ENCODE measurements around the gene GFPT1.

The GFPT1 gene

DNA sequence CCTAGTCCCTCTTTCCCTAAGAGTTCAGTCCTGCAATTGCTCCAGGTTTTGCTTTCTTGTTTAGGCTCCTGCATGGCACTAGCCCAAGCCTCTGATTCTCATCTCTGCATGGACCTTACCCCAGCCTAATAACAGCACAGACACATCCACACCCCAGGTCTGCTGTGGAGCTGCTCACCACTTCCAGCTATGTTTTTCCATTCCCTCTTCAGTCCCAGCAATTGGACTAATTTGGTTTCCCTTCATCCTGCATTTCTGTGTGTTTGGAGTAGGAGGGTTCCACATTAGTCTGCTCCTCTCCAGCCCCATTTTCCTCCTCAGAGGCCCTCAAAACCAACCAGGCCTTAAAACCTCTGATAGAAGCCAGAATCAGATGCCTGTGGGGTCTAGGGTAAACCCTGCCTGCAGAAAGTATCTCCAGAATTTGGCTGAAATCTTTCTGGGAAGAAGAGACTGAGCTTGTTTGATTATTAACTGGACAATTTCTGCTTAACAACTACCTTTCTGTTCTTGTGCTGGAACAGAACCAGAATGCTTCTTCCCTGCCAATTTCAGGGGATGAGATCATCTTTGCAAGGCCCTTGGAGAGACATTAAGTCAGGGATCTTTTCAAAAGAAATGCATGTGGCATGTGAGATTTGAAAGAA lies 95.9 kb downstream of the GFPT1 start:
- no peak for DNase-seq (ENCODE audit: low read depth)

DNA sequence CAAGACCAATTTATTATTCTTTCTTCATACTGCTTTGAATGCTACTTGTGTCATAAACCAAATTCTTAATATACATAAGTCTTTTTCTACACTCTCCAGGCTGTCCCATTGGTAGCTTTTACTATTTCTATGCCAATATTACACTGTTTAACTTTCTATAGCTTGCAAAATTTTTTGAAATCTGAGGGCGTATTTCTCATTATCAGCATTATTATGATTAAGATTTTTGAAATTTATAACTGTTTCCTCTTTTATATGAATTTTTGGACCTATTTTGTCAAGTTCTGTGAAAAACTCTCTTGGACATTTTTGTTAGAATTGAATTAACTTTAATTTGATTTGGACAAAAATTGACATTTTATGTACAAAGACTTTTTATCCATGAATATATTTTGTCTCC lies 98.6 kb downstream of the GFPT1 start:
- no peak for DNase-seq (ENCODE audit: low read depth)

DNA sequence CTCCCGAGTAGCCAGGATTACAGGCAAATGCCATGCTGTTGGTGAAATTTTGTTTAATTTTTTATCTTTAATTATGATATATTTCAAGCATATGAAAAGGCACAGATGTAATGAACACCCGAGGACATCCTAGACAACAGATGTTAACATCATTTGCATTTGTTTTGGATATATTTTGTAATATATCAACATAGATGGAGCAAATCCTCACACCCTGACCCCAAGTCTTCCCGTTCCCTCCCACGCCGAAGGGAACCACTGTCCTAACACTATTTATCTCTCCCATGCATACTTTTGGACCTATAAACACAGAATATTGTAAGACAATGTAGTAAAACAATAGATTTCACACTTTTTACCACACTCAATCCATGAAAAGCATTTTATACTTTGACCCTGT lies 99.5 kb downstream of the GFPT1 start:
- DNase-seq (ENCODE audit: low read depth): no peak

DNA sequence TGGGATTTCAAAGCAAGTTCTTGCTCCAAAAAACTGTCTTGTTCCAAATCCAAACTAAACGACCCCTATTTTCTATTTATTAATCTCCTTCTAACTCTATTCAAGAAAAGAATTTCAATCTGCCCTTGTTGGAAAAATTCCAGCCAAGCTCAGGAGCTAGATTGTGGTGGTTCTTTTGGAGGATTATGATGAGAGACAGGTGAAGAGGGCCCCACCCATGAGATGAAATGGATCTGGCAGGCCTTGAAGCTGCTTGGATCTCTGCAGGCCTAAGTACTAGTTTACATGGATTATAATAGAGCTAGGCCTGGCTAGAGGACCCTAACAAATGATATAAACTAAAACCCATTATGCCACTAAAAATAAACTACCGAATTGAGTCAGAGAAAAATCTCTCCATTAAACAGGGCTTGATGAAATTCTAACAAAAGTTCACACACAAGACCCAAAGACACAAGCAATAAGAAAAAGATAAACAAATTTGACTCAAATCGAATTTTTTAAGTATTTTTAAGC lies 101.6 kb downstream of the GFPT1 start:
- DNase-seq (ENCODE audit: low read depth): no peak

DNA sequence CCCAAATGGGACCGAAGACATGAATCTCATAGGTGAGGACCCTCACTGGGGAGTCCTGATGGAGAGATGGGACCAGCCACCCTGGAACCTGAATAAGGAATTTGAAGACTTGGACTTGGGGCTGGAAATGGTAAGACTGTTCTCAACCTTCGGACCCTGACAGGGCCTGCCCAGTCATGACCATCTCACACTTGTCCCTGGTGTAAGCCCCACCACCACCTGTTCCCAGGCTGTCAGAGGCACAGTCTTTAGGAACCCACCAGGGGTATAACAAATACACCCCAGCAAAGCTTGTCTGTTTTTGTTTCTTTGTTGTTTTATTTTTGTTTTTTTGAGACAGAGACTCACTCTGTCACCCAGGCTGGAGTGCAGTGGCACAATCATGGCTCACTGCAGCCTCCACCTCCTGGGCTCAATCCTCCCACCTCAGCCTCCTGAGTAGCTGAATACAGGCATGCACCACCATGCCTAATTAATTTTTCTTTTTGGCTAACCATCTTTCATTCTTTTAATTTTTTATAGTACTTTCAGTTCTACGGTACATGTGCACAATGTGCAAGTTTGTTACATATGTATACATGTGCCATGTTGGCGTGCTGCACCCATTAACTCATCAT lies 106.1 kb downstream of the GFPT1 start:
- no peak for DNase-seq (ENCODE audit: low read depth)

DNA sequence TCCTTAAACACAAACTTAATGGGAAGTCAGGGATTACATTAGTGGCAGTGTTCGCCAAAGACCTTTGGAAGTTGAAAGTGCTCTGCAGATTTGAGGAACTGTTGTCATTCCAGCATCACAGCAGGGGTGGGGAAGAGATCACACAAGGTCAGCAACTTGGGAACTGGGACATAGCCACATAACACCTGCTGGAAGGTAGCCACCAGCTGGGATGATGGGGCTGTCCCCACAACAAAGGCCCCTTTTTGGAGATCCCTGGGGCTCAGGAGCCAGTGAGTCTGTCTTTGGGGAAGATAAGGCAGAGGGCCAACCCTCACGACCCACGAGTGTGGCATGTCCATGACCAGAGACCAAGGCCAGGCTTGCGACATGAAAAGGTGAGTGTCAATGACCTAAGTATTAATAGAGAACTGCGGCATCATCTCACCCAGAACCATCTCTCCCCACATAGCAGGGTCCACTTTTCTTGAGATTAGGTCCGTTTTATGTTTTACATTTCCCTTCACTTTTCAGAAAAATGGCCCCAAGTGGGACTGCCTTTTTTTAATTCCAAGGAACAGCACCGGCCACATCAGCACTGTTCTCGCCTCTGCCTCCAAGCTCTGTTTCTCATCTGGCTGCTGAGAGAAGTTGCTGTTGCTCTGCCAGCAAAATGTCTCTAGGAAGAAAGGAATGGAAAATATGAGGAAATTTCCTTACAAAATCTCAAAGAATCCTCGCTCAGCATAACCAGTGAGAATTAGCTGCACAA lies 106.9 kb downstream of the GFPT1 start:
- no peak for DNase-seq (ENCODE audit: low read depth)

DNA sequence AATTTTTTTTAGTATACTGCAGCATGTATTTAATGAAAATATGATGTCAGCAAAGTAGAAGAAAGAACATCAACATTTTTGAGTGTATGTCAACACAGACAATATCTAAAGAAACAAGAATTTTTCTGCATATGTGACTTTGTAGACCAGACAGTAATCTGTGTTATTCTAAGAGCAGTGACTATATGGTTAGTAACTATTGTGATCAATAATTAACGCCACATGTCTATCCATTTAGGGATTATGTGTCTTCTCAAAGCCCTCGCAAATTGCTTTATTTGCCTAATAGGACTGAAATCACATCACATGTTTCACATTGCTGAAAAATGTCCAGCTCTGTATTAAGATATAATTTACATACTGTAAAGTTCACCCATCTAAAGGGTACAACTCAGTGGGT lies 107.8 kb downstream of the GFPT1 start:
- no peak for DNase-seq (ENCODE audit: low read depth)

DNA sequence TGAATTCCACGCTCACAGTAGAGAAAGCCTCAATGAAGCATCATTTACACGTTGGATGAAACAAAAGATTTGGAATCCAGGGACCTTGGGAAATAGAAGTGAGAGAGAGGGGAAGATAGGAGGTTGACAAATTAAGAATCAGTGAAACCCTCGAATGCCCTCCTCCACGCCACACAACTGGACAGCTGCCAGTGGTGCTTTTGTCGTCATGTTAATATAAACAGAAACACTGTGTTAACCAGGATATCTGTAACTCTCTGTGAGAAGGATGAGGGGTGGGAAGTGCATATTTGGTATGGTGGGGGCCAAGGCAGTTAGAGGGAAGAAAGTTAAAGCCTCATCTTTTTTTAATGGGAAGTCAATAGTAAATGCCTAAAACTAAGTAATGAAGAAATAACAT lies 108.7 kb downstream of the GFPT1 start:
- DNase-seq (ENCODE audit: low read depth): no peak

DNA sequence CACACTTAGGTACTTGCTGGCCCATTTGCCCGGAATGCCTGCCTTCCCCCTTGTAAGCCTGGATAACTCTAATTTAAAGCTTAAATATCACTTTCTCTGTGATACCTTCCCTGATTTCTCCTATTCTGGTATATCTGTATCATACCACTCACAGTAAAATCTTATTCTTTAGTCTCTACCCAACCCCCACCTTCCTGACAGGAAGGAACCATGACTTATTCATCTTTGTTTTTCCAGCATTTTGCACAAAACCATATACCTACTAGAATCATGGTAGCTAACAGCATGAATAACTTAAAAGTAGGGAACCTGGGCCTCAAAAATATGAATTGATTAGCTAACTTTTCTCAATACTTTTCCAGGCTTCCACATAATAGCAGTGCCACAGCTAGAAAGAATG lies 111.5 kb downstream of the GFPT1 start:
- no peak for DNase-seq (ENCODE audit: low read depth)

DNA sequence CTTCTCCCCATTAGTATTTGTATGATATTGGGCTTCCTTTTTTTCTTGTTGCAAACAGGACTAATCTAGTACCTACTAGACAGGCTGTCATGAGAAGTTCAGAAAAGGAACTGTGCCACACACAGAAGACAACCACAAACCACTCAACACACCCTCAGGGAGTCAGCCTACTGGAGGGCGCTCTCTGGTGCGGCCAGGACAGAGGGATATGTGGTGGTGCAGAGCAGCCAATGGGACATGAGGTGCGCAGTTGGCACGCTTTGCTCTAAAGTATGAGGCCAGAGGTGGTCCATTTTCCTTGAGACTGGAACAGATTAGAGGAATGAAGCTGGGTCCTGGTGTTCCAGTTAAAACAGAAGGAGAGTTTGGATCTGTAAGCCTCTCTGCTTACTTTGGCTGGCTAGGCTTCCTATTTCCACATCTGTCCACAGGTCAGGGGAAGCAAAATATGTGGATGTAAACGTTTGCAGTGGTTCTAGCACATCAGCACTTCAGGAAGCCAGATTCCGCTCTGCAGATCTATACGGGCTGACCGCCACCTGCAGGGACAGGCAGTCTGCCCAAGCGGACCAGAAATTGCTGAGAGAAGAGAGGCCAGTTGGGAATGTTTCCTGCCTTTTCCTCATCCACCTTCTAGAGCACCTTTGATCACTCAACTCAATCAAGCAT lies 114.1 kb downstream of the GFPT1 start:
- DNase-seq (ENCODE audit: low read depth): no peak

DNA sequence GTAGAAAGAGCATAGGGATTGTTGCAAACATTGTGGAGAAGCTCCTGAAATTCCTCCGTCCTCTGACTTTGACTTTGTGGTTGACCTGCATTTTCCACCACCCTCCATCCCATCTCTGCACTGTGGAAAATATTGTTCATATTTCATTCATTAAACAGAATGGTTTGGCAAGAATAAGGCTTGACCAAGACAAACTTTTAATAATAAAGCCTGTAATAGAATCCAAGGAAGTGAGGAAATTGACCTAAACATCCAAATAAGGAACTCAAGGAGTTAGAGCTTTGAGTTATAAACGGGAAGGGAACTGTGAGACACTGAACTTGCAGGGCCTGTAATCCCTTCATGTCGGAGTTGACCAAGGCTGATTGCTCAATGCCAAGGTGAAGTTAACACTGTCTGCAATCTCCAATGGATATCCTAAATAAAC lies 115.2 kb downstream of the GFPT1 start:
- DNase-seq (ENCODE audit: low read depth): no peak
